Tibial nerve (tissue), 4 donors: Measurements from ENCODE around the gene CRB2. TPM values are rescaled to one million over a fixed set of nuclear protein-coding genes. Genes with fewer than 3 reads are reported as not detected.

ENCODE experiments used
- DNase-seq, 2 donors: peaks; one replicate each; pipeline ENCODE4 v3.0.0-alpha.2; 2019; ENCODE audit warnings: low spot score in 2 of 2
- H3K27ac ChIP-seq, 4 donors: fragments of 200-600 bp; sonication (generic) in 3 of 4; one replicate each; pipeline ENCODE4 v1.5.1; 2017 to 2019; ENCODE audit warnings: mild to moderate bottlenecking in 1 of 4
- H3K27me3 ChIP-seq, 2 donors: fragments of 200-600 bp; sonication (generic) in 1 of 2; one replicate each; pipeline versions ENCODE4 v1.5.1 to v1.6.0; 2017 to 2019
- H3K36me3 ChIP-seq, 3 donors: fragments of 200-600 bp; sonication (generic); one replicate each; pipeline ENCODE4 v1.5.1; 2018 to 2019
- H3K4me1 ChIP-seq, 4 donors: fragments of 200-600 bp; sonication (generic) in 3 of 4; one replicate each; pipeline ENCODE4 v1.5.1; 2017 to 2019
- H3K4me3 ChIP-seq, 4 donors: fragments of 200-600 bp; sonication (generic) in 3 of 4; one replicate each; pipeline ENCODE4 v1.5.1; 2017 to 2019; ENCODE audit warnings: mild to moderate bottlenecking in 1 of 4, moderate library complexity in 1 of 4
- H3K9me3 ChIP-seq, 4 donors: fragments of 200-600 bp; sonication (generic) in 3 of 4; one replicate each; pipeline ENCODE4 v1.5.1; 2017 to 2019
- CTCF ChIP-seq, 5 experiments: fragments of 200-600 bp in 3 of 5; fragments of 450-650 bp in 2 of 5; sonication (generic) in 3 of 5; IDR thresholded peaks; one replicate each; pipeline ENCODE4 v1.5.1; 2016 to 2019; ENCODE audit warnings: antibody characterized with exemption in 5 of 5, mild to moderate bottlenecking in 3 of 5, moderate library complexity in 2 of 5
- EP300 ChIP-seq, 2 donors: sonication (generic); formaldehyde crosslinking; IDR thresholded peaks; one replicate each; pipeline ENCODE4 v1.6.1; 2017; ENCODE audit warnings: antibody characterized with exemption in 2 of 2, mild to moderate bottlenecking in 1 of 2
- POLR2A ChIP-seq, 2 donors: fragments of 450-650 bp; IDR thresholded peaks; one replicate each; pipeline ENCODE4 v1.6.1; 2017; ENCODE audit warnings: antibody characterized with exemption in 2 of 2, mild to moderate bottlenecking in 2 of 2, moderate library complexity in 2 of 2
- WGBS, 2 donors: methylation state at CpG; one replicate each; pipeline ENCODE4 v1.1.5; 2018; 5-methylcytosine and 5-hydroxymethylcytosine counted together
- total RNA-seq, 4 donors: library from RNA; depleted of rRNA; stranded (reverse); fragments of >200 nt; gene quantifications; one replicate each; pipeline ENCODE4 v1.1.0, GENCODE V29; 2016

The CRB2 gene
- total RNA-seq, 4 donors from 2014 or later: under 0.01 to 0.44 TPM; not detected in 2

- Histone ChIP-seq H3K27me3 (peaks cover 0 to 35% of the 10 kb centered on the region in 2 donors), H3K4me1 (peaks cover 0 to 47% (median 5%) of the 10 kb centered on the region in 4 donors), H3K9me3 (no peaks in the 10 kb centered on the region), H3K27ac (no peak overlapping the region), H3K4me3 (no peak overlapping the region), H3K36me3 (peaks cover 0 to 35% (median 0%) of the 10 kb centered on the region in 3 donors)
- DNase-seq: peak in 1 of 2 donors; percentile 7
- TF ChIP-seq CTCF (IDR thresholded peaks at IDR 0.05) (no peak), POLR2A (IDR thresholded peaks at IDR 0.05) (no peak), EP300 (IDR thresholded peaks at IDR 0.05) (no peak)
- WGBS, 2 donors: 40 to 53% methylated on average over 10 of the region's 10 CpGs
Observed at GRCh38 chr9:123378025-123378424, 22.0 kb downstream of the CRB2 start.

- Histone ChIP-seq H3K4me1 (peaks cover 0 to 37% (median 5%) of the 10 kb centered on the region in 4 donors), H3K27me3 (peaks cover 0 to 29% of the 10 kb centered on the region in 2 donors), H3K36me3 (peaks cover 0 to 45% (median 0%) of the 10 kb centered on the region in 3 donors), H3K9me3 (no peaks in the 10 kb centered on the region), H3K4me3 (no peak overlapping the region), H3K27ac (no peak overlapping the region)
- WGBS, 2 donors: 84 to 91% methylated on average over 22 to 30 of the region's 30 CpGs
- TF ChIP-seq POLR2A (IDR thresholded peaks at IDR 0.05) (no peak), CTCF (IDR thresholded peaks at IDR 0.05) (no peak), EP300 (IDR thresholded peaks at IDR 0.05) (no peak)
- DNase-seq: no peak
Observed at GRCh38 chr9:123378956-123379660, 23.1 kb downstream of the CRB2 start.

GRCh38 chr9:123380852-123381705 lies 25.1 kb downstream of the CRB2 start:
- Histone ChIP-seq H3K4me1 (peaks cover 0 to 22% (median 2%) of the 10 kb centered on the region in 4 donors), H3K27ac (no peak overlapping the region), H3K4me3 (no peak overlapping the region), H3K36me3 (peaks cover 0 to 48% (median 0%) of the 10 kb centered on the region in 3 donors), H3K27me3 (peaks cover 0 to 9% of the 10 kb centered on the region in 2 donors), H3K9me3 (no peaks in the 10 kb centered on the region)
- no peak for DNase-seq
- WGBS, 2 donors: 80 to 89% methylated on average over 23 to 24 of the region's 28 CpGs
- no peak for TF ChIP-seq POLR2A (IDR thresholded peaks at IDR 0.05)
- TF ChIP-seq EP300 (IDR thresholded peaks at IDR 0.05): no peak
- TF ChIP-seq CTCF (IDR thresholded peaks at IDR 0.05): no peak

- peaks cover 0 to 5% (median 0%) of the 10 kb centered on the region in 4 donors for H3K4me1 ChIP-seq
- H3K27me3 ChIP-seq: no peaks in the 10 kb centered on the region
- no peaks in the 10 kb centered on the region for H3K9me3 ChIP-seq
- no peak for DNase-seq
- no peak overlapping the region for H3K27ac ChIP-seq
- peaks cover 0 to 48% (median 0%) of the 10 kb centered on the region in 3 donors for H3K36me3 ChIP-seq
- TF ChIP-seq CTCF (IDR thresholded peaks at IDR 0.05): no peak
- no peak for TF ChIP-seq POLR2A (IDR thresholded peaks at IDR 0.05)
- TF ChIP-seq EP300 (IDR thresholded peaks at IDR 0.05): no peak
- no peak overlapping the region for H3K4me3 ChIP-seq
- WGBS, 2 donors: 93% methylated on average over 27 of the region's 27 CpGs
Observed at GRCh38 chr9:123382653-123383511, 26.9 kb downstream of the CRB2 start.
